ENCODE measurements around the gene POLR3B.

GRCh38 chr12:106344131-106344530, 13.4 kb upstream of the POLR3B start:
- TF ChIP-seq CTCF (IDR thresholded peaks at IDR 0.05) = no peak
- no peak for TF ChIP-seq ZFX (IDR thresholded peaks at IDR 0.05; ENCODE audit: borderline replicate concordance)

All from 22Rv1 (cell line).